ENCODE measurements around the gene DUOXA1.

The DUOXA1 gene, protein sequence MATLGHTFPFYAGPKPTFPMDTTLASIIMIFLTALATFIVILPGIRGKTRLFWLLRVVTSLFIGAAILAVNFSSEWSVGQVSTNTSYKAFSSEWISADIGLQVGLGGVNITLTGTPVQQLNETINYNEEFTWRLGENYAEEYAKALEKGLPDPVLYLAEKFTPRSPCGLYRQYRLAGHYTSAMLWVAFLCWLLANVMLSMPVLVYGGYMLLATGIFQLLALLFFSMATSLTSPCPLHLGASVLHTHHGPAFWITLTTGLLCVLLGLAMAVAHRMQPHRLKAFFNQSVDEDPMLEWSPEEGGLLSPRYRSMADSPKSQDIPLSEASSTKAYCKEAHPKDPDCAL

DNA sequence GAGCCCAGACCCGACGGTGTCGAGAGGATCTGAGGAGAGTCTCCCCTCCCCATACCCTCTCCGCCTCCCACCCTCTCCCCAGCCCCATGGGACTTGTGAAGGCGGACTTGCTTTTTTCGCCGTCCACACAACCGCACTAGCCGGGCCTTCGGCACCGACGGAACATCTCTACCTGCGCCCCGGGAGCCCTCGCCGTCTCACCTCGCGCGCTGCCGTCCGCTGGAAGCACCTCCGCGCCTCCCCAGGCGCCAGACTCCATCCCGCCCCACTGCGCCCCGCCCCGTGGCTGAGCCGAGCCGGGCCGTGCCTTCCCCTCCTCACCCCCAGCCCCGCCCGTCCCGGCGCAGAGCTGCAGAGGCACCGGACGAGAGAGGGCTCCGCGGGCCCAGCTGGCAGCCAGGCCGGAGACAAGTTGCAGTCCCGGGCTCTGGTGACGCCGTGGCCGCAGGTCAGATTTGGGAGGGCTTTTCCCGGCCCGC lies at the start of gene DUOXA1, which contains the start of gene DUOX1:
DUOXA1 (minus strand) TSS at position 229 of the 479 bp plus-strand sequence. CDS start 6,865 bp downstream, outside the sequence.
DUOX1 (plus strand) TSS at position 344 of the 479 bp plus-strand sequence. CDS start 1,973 bp downstream, outside the sequence.
- no peak for DNase-seq

DNA sequence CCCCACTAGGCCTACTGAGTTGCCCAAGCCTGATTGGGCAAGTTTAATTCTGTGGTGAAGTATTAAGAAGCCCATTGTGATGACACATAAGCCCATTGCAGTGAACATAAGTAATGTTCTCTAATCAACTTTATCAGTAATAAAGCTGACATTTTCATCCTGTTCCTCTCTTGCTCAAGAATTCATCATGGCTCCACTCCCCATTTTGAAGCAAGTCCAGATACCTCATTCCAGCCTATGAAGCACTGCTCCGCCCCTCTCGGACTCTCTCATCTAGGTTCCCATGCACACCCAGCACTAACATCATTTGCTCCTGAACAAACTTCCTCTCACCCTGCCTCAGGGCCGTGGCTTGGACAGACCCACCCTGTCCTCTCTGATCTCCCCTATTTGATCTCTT lies 47.6 kb upstream of the DUOXA1 start:
- no peak for DNase-seq

DNA sequence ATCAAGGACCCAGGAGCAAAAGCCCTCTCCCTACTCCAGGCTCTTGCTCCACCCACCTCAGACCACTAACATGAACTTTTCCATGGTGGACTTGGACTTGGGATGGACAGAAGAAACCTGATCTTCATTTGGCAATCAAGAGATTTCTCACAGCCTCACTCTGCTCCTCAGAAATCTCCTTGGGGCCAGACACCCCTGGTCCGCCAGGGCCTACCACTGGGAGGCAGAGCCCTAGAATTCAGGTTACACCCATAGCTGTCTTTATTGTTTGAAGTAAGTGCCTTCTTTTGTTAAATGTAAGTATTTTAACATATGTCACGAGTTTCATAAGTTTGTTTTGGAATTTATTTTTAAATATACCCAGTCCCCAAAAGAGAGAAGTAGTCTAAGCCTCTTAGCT lies 44.9 kb upstream of the DUOXA1 start:
- no peak for DNase-seq

DNA sequence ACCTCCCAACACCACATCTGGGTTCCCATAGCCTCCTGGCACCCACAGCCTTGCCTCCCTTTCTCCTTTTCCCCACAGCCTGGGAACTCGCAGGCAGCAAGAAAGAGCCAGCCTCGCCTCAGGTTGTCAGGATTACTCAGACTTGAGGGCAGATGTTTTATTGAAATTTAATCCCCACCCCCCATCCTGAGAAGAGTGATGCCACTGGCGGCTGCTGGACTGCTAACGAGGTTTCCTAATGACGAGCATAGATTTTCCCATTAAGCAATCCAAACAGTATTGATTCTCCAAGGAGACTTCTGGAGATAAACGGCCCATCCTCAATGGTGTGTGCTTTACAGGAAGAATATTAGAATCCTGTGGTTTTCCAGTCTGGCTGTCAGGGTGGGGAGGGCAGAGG lies 44.4 kb upstream of the DUOXA1 start:
- no peak for DNase-seq

DNA sequence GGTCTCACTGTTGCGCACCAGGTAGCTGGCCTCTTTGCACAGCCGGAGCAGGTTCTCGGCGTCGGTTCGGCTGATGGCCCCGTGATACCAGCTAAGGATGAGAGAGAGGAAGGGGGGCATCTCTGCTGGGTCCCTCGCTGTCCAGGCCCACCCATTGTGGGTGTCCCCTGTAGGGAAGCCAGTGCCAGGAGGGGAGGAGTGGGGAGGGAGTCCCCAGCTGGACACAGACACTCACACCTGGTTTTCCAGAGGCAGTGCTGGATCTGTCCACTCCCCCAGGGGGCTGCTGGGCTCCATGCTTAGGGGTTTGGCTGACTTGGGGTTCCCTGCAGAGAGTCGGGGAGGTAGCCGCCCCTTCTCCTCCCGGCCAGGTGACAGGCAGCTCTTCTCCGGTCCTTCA lies 42.2 kb upstream of the DUOXA1 start:
- no peak for DNase-seq

DNA sequence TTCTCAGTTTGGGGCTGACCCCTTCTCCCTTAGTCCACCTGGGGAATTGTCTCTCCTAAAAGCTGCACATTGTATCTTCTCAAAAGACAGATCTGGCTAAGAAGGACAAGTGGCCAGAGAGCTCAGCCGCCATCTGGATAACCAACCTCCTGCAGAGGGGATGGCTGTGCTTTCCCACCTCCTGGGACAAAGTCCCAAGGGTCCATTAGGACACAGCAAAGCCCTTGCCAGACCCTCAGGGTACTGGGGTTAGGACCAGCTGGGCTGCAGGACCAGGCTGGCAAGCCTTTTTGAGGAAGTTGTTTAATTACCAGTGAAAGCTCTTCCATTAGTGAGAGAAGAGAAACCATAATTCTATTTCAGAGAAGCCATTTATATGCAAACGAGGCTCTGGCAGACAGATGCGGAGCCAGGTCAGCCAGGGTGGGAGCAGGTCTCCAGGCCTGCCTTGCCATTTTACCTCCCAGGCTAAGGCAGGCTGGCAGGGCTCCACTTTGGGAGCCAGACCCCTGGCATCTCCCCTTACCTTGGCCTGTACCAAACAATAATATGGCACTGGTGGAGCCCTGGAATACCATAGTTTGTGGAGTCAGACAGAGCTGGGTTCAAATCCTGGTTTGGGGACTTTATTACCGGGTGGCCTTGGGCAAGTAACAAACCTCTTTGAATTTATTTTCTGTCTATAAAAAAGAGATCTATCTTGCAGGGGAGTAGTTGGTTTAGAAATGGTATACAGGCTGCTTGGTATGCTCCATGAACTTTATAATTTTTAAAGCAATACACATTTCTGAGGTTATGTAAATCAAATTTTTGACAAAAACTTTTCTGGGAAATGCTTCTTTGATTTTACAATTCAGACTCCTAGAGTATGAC lies 40.2 kb upstream of the DUOXA1 start:
- peak in 1 of 2 experiments; percentile 59 for DNase-seq

DNA sequence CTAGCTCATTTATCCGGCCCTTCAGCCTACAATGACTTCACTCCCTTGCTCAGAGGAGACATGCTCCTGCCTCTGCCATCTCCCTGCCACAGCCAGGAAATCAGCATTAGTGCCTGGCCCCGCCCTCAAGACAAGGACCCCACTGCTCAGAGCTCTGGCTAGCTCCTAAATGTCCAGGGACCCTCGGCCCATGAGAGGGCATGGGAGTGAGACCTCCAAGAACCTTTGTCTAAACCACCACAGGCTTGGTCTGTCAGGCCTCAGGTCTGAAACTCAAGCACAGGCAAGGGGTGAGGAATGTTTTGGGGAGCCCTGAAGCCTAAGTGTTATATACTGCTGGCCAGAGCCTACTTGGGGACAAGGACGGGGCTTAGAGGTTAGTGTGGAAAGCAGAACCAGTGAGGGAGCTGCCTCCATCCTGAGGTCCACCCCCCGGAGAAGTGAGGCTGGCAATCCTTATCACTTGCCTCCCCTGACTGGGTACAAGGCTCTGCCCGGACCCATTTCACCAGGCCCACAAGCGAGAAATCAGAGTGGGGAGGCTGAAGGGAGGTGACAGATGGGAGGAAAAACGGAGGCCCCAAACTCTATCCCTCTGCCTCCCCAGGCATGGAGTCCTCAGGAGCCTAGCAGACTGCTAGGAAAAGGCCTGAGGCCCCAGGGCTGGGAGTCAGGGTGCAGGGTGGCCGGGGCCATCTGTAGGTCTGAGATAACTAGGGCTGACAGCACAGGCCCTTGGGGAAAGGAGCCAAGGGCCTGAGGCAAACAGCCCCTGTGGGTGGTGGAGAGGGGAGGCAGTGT lies 39.3 kb upstream of the DUOXA1 start:
- DNase-seq = no peak

DNA sequence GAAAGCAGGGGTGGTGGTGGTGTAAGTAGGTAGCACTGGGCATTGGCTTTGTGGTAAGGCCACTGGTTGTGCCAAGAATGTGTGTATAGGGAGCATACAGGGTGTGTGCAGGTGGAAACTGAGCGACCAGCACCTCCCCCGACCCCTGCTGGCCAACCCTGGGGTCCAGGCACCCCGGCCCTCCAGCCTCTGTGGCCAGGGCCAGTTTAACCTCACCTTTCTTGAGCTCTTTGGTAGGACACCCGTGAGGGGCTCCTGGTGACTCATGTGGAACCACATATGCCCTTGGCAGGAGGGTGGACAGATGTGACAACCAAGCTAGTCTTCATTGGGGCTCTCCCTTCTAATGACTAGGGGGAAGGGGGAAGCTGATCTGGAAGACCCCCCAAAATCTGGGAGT lies 38.6 kb upstream of the DUOXA1 start:
- DNase-seq = no peak

DNA sequence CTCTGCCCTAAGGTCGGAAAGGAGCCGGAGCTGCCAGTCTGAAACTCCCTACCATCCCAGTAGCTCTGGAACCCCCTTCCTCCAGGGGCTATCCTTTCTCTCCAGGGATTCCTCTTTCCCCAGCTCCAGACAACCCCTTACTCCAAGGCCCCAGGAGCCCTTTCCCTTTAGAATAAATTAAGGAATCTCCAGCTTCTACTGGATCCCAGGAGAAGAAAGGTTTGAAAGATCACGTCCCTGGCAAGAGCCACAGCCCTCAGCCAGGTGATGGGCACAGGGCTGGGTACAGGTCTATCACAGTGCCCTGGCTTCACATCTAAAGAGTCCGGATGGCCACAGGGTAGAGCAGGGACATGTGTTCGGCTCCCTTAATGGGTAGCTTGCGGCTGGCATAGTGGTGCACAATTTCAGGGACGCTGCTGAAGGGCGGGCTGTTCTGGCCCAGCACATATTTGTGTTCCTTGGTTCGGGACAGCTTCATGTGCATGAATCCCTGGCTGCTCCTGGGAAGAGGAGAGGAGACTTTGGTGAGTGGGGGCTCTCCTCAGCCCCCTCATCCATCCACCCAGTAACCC lies 38.0 kb upstream of the DUOXA1 start:
- no peak for DNase-seq

DNA sequence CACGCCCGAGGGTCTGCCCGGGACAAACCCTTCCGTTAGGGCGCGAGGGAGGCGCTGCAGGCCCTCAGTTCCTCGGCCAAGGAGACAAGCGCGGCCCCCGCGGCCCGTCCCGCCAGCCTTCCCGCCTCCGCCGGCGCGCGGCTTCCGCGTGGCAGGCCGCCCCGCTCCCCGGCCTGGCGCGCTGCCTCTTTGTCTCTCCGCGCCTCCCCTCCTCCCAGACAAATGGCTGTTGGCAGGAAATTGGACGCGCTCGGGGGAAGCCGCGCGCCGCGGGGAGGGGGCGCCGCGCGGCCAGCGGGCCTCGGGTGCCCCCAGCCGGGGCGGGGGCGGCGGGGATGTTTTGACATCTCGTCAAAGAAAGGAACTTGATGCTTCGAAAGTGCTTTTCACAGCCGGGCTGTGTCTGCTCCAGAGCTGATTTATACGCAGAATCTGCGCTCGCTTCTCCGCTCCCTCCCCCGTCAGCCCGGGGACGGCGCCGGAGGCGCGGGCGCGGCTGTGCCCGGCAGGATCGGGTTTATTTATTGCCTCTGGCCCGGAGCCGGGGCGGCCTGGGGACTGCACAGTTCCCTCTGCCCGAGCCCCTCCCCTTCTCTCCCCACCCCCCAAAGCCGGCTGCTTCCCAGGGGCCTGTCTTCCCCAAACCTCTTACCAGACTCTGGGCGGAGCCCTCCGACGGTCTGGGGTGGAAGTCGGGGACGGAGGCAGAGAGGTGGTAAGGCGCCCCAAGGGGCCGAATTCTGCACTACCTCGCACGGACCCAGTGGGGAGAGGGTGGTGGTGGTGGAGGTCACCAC lies 37.4 kb upstream of the DUOXA1 start:
- peak; percentile 58 to 86 for DNase-seq

DNA sequence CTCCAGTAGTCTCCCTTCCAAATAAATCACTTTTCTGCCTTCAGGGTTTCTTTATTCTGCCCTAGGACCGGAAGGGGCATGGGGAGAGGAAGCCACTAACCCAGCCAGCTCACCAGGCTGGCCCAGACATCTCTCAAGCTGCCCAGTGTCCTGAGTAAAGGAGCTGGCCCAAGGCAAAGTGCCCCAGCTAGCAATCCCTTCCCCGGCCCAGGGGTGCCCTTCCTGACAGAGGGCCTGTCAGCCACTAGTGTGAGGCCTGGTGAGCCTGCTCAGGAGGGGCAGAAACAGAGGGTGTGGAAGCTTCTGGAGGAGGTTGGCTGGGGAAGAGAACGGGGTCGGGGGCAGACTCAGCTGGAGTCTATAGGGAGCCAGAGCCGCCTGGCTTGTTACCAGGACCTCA lies 35.9 kb upstream of the DUOXA1 start:
- DNase-seq = no peak

DNA sequence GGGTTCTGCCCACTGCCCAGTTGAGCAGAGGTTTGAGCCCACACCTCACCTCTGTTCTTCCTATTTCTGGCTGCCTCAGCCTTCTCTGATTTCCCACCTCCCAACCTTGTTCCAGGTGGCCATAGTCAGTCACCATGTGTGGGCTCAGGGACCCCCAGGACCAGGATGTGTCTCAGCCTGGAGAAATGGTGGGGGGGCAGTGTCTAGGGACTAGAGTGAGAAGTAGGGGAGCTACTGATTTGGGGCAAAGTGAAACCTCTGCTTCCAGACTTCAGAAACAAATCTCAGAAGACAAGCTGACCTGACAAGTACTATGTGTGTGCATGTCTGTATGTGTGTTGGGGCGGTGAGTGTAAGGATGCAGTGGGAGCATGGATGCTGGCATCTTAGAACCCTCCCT lies 35.2 kb upstream of the DUOXA1 start:
- no peak for DNase-seq

DNA sequence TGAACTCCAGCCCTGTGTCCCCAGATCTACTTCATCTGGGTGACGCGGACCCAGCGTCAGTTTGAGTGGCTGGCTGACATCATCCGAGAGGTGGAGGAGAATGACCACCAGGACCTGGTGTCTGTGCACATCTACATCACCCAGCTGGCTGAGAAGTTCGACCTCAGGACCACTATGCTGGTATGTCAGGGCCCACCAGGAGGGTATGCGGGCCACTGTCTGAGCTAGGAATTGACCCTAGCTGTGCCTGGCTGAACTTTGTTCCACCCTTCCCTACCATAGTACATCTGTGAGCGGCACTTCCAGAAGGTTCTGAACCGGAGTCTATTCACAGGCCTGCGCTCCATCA lies 33.8 kb upstream of the DUOXA1 start:
- DNase-seq = no peak

DNA sequence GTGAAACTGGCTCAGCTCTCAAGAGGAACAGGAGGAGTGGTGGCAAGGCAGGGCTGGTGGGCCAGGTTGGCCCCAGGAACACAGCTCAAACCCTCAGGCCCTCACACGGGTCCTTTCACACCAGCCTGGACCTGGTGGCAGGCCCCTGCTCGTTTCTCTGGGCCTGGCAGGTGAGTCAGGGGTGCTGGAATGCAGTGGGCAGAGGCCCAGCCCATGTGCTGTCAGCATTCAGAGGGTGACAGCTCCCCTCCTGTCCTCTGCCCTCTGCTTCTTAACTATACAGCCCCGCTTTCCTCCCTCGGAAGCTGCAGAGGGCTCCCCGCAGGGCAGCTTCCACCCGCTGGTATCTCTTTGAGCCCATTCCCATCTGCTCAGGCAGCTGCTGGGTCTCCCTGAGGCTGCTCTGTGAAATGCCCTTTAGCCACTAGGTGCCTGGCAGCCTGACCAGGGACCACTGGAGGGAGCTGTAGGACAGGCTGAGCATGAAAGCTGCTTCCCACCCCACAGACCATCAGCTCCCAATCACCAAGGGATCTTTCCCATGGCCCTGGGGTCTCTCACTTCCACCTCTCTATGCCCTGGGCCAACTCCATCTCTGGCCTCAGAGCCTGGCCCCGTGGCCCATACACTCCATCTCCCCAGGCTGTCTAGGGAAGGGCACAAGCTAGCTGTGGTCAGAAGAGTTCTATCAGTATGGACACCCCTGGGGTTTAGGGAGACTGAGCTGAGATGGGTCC lies 33.3 kb upstream of the DUOXA1 start:
- peak; percentile 68 to 76 for DNase-seq

DNA sequence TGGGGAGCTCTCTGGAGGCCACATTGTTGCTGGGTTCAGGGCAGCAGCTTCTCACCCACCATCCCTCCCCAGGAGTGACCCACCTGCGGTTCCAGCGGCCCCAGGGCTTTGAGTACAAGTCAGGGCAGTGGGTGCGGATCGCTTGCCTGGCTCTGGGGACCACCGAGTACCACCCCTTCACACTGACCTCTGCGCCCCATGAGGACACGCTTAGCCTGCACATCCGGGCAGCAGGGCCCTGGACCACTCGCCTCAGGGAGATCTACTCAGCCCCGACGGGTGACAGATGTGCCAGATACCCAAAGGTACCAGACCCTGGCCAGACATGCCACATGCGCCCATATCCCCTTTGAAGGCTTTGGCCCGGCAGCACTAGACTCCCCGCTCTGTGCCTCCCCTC lies 32.0 kb upstream of the DUOXA1 start:
- no peak for DNase-seq

DNA sequence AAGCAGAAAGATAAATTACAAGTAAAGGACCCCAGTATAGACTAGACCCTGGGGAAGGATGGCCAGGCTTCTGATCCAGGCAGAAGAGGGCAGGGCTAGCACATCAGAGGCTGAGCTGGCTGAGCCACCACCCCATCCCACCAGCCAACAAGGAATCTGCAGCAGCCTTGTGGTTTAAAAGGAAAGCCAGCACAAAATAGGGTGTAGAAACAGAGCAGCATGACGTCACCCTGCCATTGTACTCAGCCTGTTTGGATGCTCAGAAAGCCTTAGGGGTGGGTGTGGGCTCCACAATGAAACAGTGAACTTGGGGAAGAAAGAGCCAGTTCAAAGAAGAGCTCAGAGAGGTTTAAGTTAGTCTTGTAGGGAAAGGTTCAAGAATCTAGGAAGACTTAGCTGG lies 28.3 kb upstream of the DUOXA1 start:
- DNase-seq = no peak

DNA sequence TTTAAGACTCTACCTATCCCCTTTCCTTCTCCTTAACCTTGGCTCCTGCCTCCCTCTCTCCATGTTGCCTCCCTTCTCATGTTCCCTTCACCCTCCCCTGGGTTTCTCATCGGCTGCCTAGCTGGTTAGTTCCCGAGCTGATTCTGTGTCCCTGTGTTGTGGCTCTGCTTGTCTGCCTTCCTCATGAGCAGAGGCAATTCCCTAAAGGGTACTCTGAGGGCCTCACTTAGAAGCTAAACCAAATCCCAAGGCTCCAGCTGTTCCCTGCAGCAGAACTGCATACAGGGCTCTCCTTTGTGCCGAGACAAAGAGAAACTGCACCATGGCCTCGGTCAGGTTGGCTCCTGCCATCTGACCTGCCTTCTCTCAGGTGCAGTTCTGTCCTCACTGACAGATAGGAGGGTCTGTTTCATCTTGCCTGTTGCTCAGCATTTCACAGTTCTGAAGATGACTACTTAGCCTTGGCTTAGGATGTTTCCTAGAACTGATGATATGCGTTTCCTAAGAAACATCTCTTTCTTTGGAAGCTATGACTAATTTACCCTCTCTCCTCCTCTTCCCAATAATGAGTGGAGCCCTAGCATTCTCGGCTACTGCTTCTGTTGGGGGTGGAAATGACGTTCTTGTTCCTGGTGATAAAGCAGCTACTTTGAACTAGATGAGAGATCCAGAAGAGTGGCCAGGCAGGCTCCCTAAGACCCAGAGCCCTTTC lies 27.2 kb upstream of the DUOXA1 start:
- no peak for DNase-seq

DNA sequence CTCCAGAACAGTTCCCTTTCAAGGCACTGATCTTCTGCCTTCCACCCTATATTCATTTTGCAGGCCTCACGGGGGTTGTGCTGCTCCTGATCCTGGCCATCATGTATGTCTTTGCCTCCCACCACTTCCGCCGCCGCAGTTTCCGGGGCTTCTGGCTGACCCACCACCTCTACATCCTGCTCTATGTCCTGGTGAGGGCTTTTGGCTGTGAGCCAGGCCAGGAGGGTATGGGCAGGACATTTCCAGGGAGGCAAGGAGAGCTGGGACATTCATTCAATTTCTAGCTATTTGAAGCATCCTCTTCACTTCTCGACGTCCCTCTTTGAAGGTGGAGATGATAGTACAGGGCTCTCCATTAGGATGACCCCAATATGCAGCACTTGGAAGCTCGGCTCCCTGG lies 26.1 kb upstream of the DUOXA1 start:
- no peak for DNase-seq

DNA sequence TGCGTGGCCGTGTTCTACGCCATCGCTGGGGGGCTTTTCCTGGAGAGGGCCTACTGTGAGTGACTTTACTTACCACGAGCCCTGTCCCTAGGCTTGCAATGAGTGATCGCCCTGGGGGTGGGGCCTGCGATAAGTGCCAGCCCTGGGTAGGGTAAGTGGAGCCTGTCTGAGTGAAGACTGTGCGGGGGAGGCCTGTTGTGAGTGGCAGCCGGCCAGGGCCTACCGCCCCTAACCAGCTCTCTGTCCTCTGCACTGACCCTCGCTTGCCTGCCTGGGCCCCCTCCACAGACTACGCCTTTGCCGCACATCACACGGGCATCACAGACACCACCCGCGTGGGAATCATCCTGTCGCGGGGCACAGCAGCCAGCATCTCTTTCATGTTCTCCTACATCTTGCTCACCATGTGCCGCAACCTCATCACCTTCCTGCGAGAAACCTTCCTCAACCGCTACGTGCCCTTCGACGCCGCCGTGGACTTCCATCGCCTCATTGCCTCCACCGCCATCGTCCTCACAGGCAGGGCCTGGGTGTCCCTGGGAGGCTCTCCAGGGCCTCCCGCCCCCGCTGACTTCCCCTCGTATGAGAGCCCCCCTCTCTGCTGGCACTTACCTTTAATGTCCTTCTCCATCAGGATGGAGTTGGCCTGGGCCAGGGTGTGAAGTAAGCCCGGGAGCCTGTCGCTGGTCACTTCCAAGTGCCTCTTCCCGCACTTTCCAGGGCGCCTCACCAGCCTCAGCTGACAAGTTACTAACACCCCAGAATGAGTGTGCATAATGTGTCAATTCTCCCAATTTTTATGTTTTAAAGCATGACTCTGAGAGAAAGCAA lies 22.5 kb upstream of the DUOXA1 start:
- DNase-seq = no peak

DNA sequence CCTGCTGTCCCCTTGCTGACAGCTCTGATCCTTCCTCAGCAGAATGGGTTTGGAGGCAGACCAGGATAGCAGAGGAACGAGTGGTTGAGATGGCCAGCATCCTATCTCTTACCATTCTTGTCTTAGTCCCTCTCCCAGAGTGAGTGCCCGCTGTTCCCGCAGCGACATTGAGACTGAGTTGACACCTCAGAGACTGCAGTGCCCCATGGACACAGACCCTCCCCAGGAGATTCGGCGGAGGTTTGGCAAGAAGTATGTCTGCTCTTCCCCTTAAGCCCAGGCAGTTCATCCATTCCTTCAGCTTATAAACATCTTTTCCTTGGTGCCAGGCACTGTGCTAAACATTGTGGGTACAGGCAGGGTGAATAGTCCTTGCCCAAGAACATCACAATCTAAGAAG lies 21.3 kb upstream of the DUOXA1 start:
- DNase-seq = no peak
